ENCODE measurements around the gene DLK1.

GRCh38 chr14:100762089-100762515 is 35.4 kb downstream of the DLK1 start:
- no peak for TF ChIP-seq CTCF (IDR thresholded peaks at IDR 0.05)
- no peak for TF ChIP-seq TCF7L2 (IDR thresholded peaks at IDR 0.05; ENCODE audit: low read depth, low read length)
- TF ChIP-seq REST (IDR thresholded peaks at IDR 0.05; ENCODE audit: insufficient read depth in 1 of 2, low read depth in 2 of 2, low read length in 1 of 2), result no peak

Measured in Panc1 (cell line).